ENCODE data around the gene ERC1.

- TF ChIP-seq CTCF (IDR thresholded peaks at IDR 0.05) = no peak
- TF ChIP-seq POLR2A (IDR thresholded peaks at IDR 0.05) = no peak
Measured at GRCh38 chr12:1435044-1435443, 444.0 kb downstream of the ERC1 start.
